Smooth muscle cell (in vitro differentiated cells): ENCODE data around the gene GP9. TPM values are rescaled to one million over a fixed set of nuclear protein-coding genes. Genes with fewer than 3 reads are reported as not detected.

Source experiments
- DNase-seq: peaks from one replicate; lab custom pipeline; 2025; ENCODE audit not compliant: unreplicated experiment; lab: John Stamatoyannopoulos, UW
- H2AFZ ChIP-seq: fragments of 200-600 bp; sonication (generic); 2 replicates; pipeline ENCODE4 v1.6.0; 2016; ENCODE audit warnings: antibody characterized with exemption, low read depth, mild to moderate bottlenecking
- H3F3A ChIP-seq: fragments of 200-600 bp; sonication (generic); 2 replicates; pipeline ENCODE4 v1.6.0; 2017; ENCODE audit warnings: antibody characterized with exemption, low read depth
- H3K27ac ChIP-seq: fragments of 200-600 bp; sonication (generic); 2 replicates; pipeline ENCODE4 v1.5.1; 2016; ENCODE audit warnings: low read depth, mild to moderate bottlenecking
- H3K27me3 ChIP-seq: fragments of 200-600 bp; sonication (generic); 2 replicates; pipeline ENCODE4 v1.6.1; 2016; ENCODE audit warnings: low read depth, mild to moderate bottlenecking
- H3K36me3 ChIP-seq: fragments of 200-600 bp; sonication (generic); 2 replicates; pipeline ENCODE4 v1.5.1; 2016; ENCODE audit warnings: low read depth
- H3K4me1 ChIP-seq: fragments of 200-600 bp; sonication (generic); 2 replicates; pipeline ENCODE4 v1.5.1; 2016; ENCODE audit warnings: low read depth
- H3K4me2 ChIP-seq: fragments of 200-600 bp; sonication (generic); 2 replicates; pipeline ENCODE4 v1.6.0; 2016; ENCODE audit warnings: mild to moderate bottlenecking
- H3K4me3 ChIP-seq: fragments of 200-600 bp; sonication (generic); 2 replicates; pipeline ENCODE4 v1.5.1; 2016; ENCODE audit warnings: mild to moderate bottlenecking
- H3K79me2 ChIP-seq: fragments of 200-600 bp; sonication (generic); 2 replicates; pipeline ENCODE4 v1.6.0; 2016; ENCODE audit warnings: low read depth, mild to moderate bottlenecking
- H3K9ac ChIP-seq: fragments of 200-600 bp; sonication (generic); 2 replicates; pipeline ENCODE4 v1.6.0; 2016; ENCODE audit warnings: low read depth
- H3K9me3 ChIP-seq: fragments of 200-600 bp; sonication (generic); replicated peaks from 2 replicates; pipeline ENCODE4 v1.5.1; 2016; ENCODE audit warnings: low read depth
- H4K20me1 ChIP-seq: fragments of 200-600 bp; sonication (generic); 2 replicates; pipeline ENCODE4 v1.6.0; 2016; ENCODE audit warnings: low read depth
- CTCF ChIP-seq: fragments of 200-600 bp; sonication (generic); IDR thresholded peaks from 2 replicates; pipeline ENCODE4 v1.5.1; 2017; ENCODE audit warnings: borderline replicate concordance, mild to moderate bottlenecking, antibody characterized with exemption; ENCODE audit not compliant: insufficient read depth, poor library complexity, severe bottlenecking
- whole genome bisulfite sequencing: methylation state at CpG from one replicate; pipeline ENCODE4 v1.1.7; 2016; ENCODE audit warnings: low lambda C conversion rate; 5-methylcytosine and 5-hydroxymethylcytosine counted together
- polyA plus RNA-seq: library from polyadenylated mRNA; unstranded; fragments of >200 nt; fragmentation: Nextera tagmentation; extraction: Ambion mirVana; gene quantifications from 2 replicates; pipeline ENCODE4 v1.2.1, GENCODE V29; 2016
- total RNA-seq: library from RNA; depleted of rRNA; stranded (reverse); fragments of >200 nt; gene quantifications from 2 replicates; pipeline ENCODE4 v1.2.3, GENCODE V29; 2014

Gene GP9
- total and polyA plus RNA-seq, 2 experiments from 2014 or later, result not detected

GRCh38 chr3:129036222-129037092 is 24.1 kb upstream of the GP9 start:
- Histone ChIP-seq H3K4me3 (no peak overlapping the region), H2AFZ (no peak overlapping the region), H4K20me1 (no peaks in the 10 kb centered on the region), H3K4me1 (no peaks in the 10 kb centered on the region), H3K9ac (no peak overlapping the region), H3K4me2 (no peak overlapping the region), H3F3A (no peaks in the 10 kb centered on the region), H3K36me3 (no peaks in the 10 kb centered on the region), H3K27ac (no peak overlapping the region), H3K79me2 (no peaks in the 10 kb centered on the region), H3K27me3 (no peaks in the 10 kb centered on the region), H3K9me3 (no peaks in the 10 kb centered on the region)
- WGBS, result 86% methylated on average over 10 of the region's 10 CpGs
- no peak for TF ChIP-seq CTCF
- no peak for DNase-seq

- Histone ChIP-seq H3K27me3 (no peaks in the 10 kb centered on the region), H3K79me2 (no peaks in the 10 kb centered on the region), H3F3A (no peaks in the 10 kb centered on the region), H3K36me3 (no peaks in the 10 kb centered on the region), H3K9me3 (no peaks in the 10 kb centered on the region), H4K20me1 (no peaks in the 10 kb centered on the region), H2AFZ (no peak overlapping the region), H3K9ac (no peak overlapping the region), H3K4me2 (no peak overlapping the region), H3K4me1 (no peaks in the 10 kb centered on the region), H3K27ac (no peak overlapping the region), H3K4me3 (no peak overlapping the region)
- DNase-seq, result no peak
- WGBS, result 36% methylated on average over 2 of the region's 2 CpGs
- TF ChIP-seq CTCF, result no peak
Measured at GRCh38 chr3:129037093-129037419, 23.5 kb upstream of the GP9 start.

- Histone ChIP-seq H3K9ac (no peak overlapping the region), H3K4me2 (no peak overlapping the region), H3K27me3 (no peaks in the 10 kb centered on the region), H3K9me3 (no peaks in the 10 kb centered on the region), H3K4me1 (no peaks in the 10 kb centered on the region), H3K36me3 (no peaks in the 10 kb centered on the region), H3F3A (no peaks in the 10 kb centered on the region), H3K27ac (no peak overlapping the region), H4K20me1 (no peaks in the 10 kb centered on the region), H3K79me2 (no peaks in the 10 kb centered on the region), H3K4me3 (no peak overlapping the region), H2AFZ (no peak overlapping the region)
- TF ChIP-seq CTCF, result no peak
- DNase-seq, result no peak
- 83% methylated on average over 10 of the region's 10 CpGs for WGBS
Measured at GRCh38 chr3:129038121-129038855, 22.3 kb upstream of the GP9 start.
